ENCODE measurements around the gene RORC.

Gene RORC

DNA sequence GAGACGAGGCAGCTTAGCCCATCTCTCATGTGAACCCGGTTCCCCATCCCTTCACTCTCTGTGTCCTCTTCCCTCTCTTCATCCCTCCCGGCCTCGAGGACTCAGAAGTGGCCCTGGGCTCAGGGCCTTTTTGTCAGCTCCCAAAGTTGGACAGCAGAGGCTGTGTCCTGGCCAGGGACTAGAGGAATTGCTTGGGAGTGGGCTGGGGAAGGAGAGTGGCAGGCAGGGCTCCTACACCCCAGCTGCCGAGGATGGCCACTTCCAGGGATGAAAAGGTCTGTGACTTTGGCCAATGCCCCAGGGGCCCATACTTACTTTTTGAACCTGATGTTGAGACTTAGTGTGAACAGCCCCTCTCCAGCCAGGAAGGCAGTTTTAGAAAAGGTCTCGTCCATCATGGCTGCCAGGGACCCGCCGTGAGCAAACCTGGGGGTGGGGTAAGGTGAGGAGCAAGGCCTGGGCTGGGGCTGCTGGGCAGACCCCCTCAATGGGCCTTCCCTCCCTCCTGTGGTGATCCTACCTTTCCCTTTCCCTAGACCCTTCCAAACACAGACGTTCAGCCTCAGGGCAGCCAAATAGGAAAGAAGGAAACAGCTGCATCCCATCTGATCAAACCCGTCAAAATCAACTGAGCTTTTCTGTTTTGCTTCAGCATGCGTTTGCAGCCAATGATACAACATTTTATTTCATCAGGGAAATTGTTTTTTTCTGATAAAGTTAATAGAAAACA lies 16.4 kb upstream of the RORC start:
- Histone ChIP-seq H3K36me3 (ENCODE audit: control insufficient read depth, insufficient read depth, low read length) (no peaks in the 10 kb centered on the region), H3K4me1 (ENCODE audit: control insufficient read depth, insufficient read depth, low read length, poor library complexity, severe bottlenecking) (peaks cover 22% of the 10 kb centered on the region), H3K4me3 (ENCODE audit: extremely low read depth, insufficient read depth, low read length, poor library complexity, severe bottlenecking) (no peak overlapping the region), H3K27ac (ENCODE audit: low read depth, low read length, severe bottlenecking) (no peak overlapping the region), H3K9me3 (ENCODE audit: control insufficient read depth, low read length) (no peaks in the 10 kb centered on the region)
- WGBS, 2 experiments (ENCODE audit: insufficient coverage in 2 of 2), result 63 to 79% methylated on average over 4 to 5 of the region's 11 CpGs

- H3K27ac ChIP-seq (ENCODE audit: low read depth, low read length, severe bottlenecking), result peak overlapping the region; percentile 69
- no peaks in the 10 kb centered on the region for H3K9me3 ChIP-seq (ENCODE audit: control insufficient read depth, low read length)
- 72 to 77% methylated on average over 4 to 8 of the region's 8 CpGs for WGBS, 2 experiments (ENCODE audit: insufficient coverage in 2 of 2)
- no peak overlapping the region for H3K4me3 ChIP-seq (ENCODE audit: extremely low read depth, insufficient read depth, low read length, poor library complexity, severe bottlenecking)
- peaks cover 27% of the 10 kb centered on the region for H3K4me1 ChIP-seq (ENCODE audit: control insufficient read depth, insufficient read depth, low read length, poor library complexity, severe bottlenecking)
- no peaks in the 10 kb centered on the region for H3K36me3 ChIP-seq (ENCODE audit: control insufficient read depth, insufficient read depth, low read length)
Observed at GRCh38 chr1:151846686-151847237, 15.2 kb upstream of the RORC start.

GRCh38 chr1:151846062-151846568 lies 14.5 kb upstream of the RORC start:
- Histone ChIP-seq H3K4me1 (ENCODE audit: control insufficient read depth, insufficient read depth, low read length, poor library complexity, severe bottlenecking) (peaks cover 32% of the 10 kb centered on the region), H3K9me3 (ENCODE audit: control insufficient read depth, low read length) (no peaks in the 10 kb centered on the region), H3K27ac (ENCODE audit: low read depth, low read length, severe bottlenecking) (peak overlapping the region; percentile 69), H3K36me3 (ENCODE audit: control insufficient read depth, insufficient read depth, low read length) (no peaks in the 10 kb centered on the region), H3K4me3 (ENCODE audit: extremely low read depth, insufficient read depth, low read length, poor library complexity, severe bottlenecking) (no peak overlapping the region)
- 52 to 53% methylated on average over 6 of the region's 6 CpGs for WGBS, 2 experiments (ENCODE audit: insufficient coverage in 2 of 2)

- Histone ChIP-seq H3K4me1 (ENCODE audit: control insufficient read depth, insufficient read depth, low read length, poor library complexity, severe bottlenecking) (peaks cover 36% of the 10 kb centered on the region), H3K4me3 (ENCODE audit: extremely low read depth, insufficient read depth, low read length, poor library complexity, severe bottlenecking) (no peak overlapping the region), H3K27ac (ENCODE audit: low read depth, low read length, severe bottlenecking) (no peak overlapping the region), H3K9me3 (ENCODE audit: control insufficient read depth, low read length) (no peaks in the 10 kb centered on the region), H3K36me3 (ENCODE audit: control insufficient read depth, insufficient read depth, low read length) (no peaks in the 10 kb centered on the region)
- 83 to 100% methylated on average over 1 of the region's 2 CpGs for WGBS, 2 experiments (ENCODE audit: insufficient coverage in 2 of 2)
Observed at GRCh38 chr1:151843398-151843797, 11.8 kb upstream of the RORC start.

GRCh38 chr1:151841141-151841540 lies 9.5 kb upstream of the RORC start:
- Histone ChIP-seq H3K4me1 (ENCODE audit: control insufficient read depth, insufficient read depth, low read length, poor library complexity, severe bottlenecking) (peaks cover 36% of the 10 kb centered on the region), H3K27ac (ENCODE audit: low read depth, low read length, severe bottlenecking) (no peak overlapping the region), H3K36me3 (ENCODE audit: control insufficient read depth, insufficient read depth, low read length) (no peaks in the 10 kb centered on the region), H3K4me3 (ENCODE audit: extremely low read depth, insufficient read depth, low read length, poor library complexity, severe bottlenecking) (no peak overlapping the region), H3K9me3 (ENCODE audit: control insufficient read depth, low read length) (no peaks in the 10 kb centered on the region)
- WGBS, 2 experiments (ENCODE audit: insufficient coverage in 2 of 2), result 63 to 80% methylated on average over 1 to 2 of the region's 2 CpGs

DNA sequence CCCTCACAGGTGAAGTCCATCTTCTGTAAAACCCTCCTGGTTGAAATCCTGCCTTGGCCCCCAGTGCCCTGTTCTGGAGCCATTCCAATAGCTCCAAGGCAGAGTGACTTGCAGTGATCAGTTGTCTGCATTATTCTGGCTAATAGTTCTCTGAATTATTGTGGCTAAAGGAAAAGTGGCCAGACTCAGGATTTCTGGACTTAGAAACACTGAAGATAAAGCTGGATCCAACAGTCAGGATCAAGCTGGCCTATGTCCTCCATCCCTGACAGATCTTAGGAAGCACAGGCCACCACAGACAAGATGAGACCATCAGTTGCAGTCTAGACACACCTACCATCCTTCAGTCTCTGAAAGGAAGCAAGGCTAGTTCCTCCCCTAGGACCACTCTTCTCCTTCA lies 8.8 kb upstream of the RORC start:
- Histone ChIP-seq H3K4me3 (ENCODE audit: extremely low read depth, insufficient read depth, low read length, poor library complexity, severe bottlenecking) (peak overlapping the region; percentile 29), H3K27ac (ENCODE audit: low read depth, low read length, severe bottlenecking) (peak overlapping the region; percentile 70), H3K9me3 (ENCODE audit: control insufficient read depth, low read length) (no peaks in the 10 kb centered on the region), H3K4me1 (ENCODE audit: control insufficient read depth, insufficient read depth, low read length, poor library complexity, severe bottlenecking) (peaks cover 31% of the 10 kb centered on the region), H3K36me3 (ENCODE audit: control insufficient read depth, insufficient read depth, low read length) (no peaks in the 10 kb centered on the region)

DNA sequence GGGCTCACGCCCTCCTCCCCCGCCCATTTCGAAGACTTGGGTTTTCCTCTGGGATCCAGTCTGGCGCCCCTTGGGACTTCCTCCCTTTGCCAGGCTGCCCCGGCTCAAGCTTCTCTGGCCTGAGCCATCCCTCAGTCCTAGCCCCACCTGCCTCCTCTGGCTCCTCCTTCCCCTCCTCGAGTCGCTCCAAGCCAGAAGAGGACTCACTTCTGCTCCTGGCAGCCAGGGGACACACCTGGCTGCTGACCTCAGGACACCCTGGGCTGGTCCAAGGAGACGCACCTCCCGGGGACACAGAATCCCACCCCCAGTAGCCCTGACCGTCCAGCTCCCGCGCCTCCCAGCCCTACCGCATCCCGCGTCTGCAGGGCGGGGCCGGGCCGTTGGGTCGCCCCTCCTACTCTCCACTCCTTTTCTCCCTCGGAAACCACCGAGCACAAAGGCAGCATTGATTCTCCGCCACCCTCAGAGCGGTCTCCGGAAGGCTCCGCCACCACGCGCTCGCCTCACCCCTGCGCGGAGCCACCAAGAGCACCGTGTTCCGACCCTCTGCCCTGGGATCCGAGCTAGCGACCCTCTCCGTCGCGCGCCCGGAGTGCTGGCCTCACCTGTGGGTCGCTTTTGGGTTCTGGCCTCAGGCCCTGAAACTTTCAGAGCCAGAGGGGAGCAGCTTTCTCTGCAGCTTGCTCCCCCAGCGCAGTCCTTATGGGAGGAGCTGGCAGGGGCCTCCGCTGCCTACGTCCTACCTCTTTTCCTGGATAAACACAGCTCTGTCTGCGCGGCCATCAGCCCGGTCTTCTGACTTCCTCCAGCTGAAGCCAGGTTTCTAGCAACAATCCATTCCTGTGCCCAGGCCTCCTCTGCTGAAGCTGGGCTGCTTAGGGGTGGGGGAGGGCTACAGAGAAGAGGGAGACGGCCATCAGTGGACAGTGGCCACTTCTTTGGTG lies 8.1 kb upstream of the RORC start, which contains the start of gene C2CD4D:
C2CD4D (minus strand) TSS at position 364 of the 947 bp plus-strand sequence. CDS start 831 bp downstream, outside the sequence.
- peaks cover 31% of the 10 kb centered on the region for H3K4me1 ChIP-seq (ENCODE audit: control insufficient read depth, insufficient read depth, low read length, poor library complexity, severe bottlenecking)
- H3K36me3 ChIP-seq (ENCODE audit: control insufficient read depth, insufficient read depth, low read length), result no peaks in the 10 kb centered on the region
- H3K27ac ChIP-seq (ENCODE audit: low read depth, low read length, severe bottlenecking), result peak within 1 kb of the TSS; percentile 70
- WGBS, 2 experiments (ENCODE audit: insufficient coverage in 2 of 2), result 3 to 5% methylated on average over 38 of the region's 47 CpGs
- peak within 1 kb of the TSS; percentile 29 for H3K4me3 ChIP-seq (ENCODE audit: extremely low read depth, insufficient read depth, low read length, poor library complexity, severe bottlenecking)
- H3K9me3 ChIP-seq (ENCODE audit: control insufficient read depth, low read length), result no peaks in the 10 kb centered on the region

DNA sequence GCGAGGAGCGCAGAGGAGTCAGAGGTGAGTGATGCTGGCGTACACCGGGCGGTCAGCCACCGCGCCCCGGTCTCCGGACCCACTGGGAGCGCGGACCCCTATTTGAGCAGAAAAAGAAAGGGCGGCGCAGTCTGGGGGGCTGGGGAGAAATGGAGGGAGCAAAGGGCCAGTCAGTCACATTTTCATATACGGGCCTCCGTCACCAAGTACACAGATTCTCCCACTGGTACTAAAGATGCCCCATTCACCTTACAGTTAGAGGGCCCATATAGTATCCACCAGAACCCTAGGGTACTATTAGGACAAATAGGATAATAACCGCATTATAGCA lies 7.4 kb upstream of the RORC start:
- Histone ChIP-seq H3K9me3 (ENCODE audit: control insufficient read depth, low read length) (no peaks in the 10 kb centered on the region), H3K27ac (ENCODE audit: low read depth, low read length, severe bottlenecking) (no peak overlapping the region), H3K4me3 (ENCODE audit: extremely low read depth, insufficient read depth, low read length, poor library complexity, severe bottlenecking) (peak overlapping the region; percentile 29), H3K4me1 (ENCODE audit: control insufficient read depth, insufficient read depth, low read length, poor library complexity, severe bottlenecking) (peaks cover 29% of the 10 kb centered on the region), H3K36me3 (ENCODE audit: control insufficient read depth, insufficient read depth, low read length) (no peaks in the 10 kb centered on the region)
- WGBS, 2 experiments (ENCODE audit: insufficient coverage in 2 of 2), result 7 to 12% methylated on average over 11 to 14 of the region's 16 CpGs

- Histone ChIP-seq H3K36me3 (ENCODE audit: control insufficient read depth, insufficient read depth, low read length) (no peaks in the 10 kb centered on the region), H3K4me3 (ENCODE audit: extremely low read depth, insufficient read depth, low read length, poor library complexity, severe bottlenecking) (peak overlapping the region; percentile 29), H3K9me3 (ENCODE audit: control insufficient read depth, low read length) (no peaks in the 10 kb centered on the region), H3K27ac (ENCODE audit: low read depth, low read length, severe bottlenecking) (no peak overlapping the region), H3K4me1 (ENCODE audit: control insufficient read depth, insufficient read depth, low read length, poor library complexity, severe bottlenecking) (peaks cover 29% of the 10 kb centered on the region)
- WGBS, 2 experiments (ENCODE audit: insufficient coverage in 2 of 2), result 1% methylated on average over 87 to 97 of the region's 117 CpGs
Observed at GRCh38 chr1:151838222-151839081, 6.8 kb upstream of the RORC start.

DNA sequence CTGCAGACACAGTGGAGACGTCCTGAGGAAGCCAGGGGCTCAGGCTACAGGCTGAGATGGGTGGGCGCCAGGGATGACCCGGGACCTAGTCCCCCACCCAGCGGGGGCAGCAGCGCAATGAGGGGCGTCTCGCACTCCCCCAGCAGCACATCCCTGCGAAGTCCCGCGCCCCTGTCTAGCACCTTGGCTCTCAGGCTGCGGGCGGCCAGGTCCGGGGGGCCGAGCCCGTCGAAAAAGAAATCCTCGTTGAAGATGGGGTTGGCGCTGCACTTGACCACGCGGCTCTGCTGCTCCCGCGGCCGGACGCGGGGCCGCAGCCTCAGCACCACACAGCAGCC lies 6.3 kb upstream of the RORC start:
- H3K4me1 ChIP-seq (ENCODE audit: control insufficient read depth, insufficient read depth, low read length, poor library complexity, severe bottlenecking), result peaks cover 29% of the 10 kb centered on the region
- H3K4me3 ChIP-seq (ENCODE audit: extremely low read depth, insufficient read depth, low read length, poor library complexity, severe bottlenecking), result no peak overlapping the region
- no peak overlapping the region for H3K27ac ChIP-seq (ENCODE audit: low read depth, low read length, severe bottlenecking)
- WGBS, 2 experiments (ENCODE audit: insufficient coverage in 2 of 2), result 10 to 15% methylated on average over 19 to 26 of the region's 26 CpGs
- H3K36me3 ChIP-seq (ENCODE audit: control insufficient read depth, insufficient read depth, low read length), result no peaks in the 10 kb centered on the region
- no peaks in the 10 kb centered on the region for H3K9me3 ChIP-seq (ENCODE audit: control insufficient read depth, low read length)
